DMS53 treated with DMSO at 0.1 percent for 48 hours (cell line): ENCODE data around the gene DHX9.

ENCODE experiments used
- DNase-seq: peaks from one replicate; lab custom pipeline; 2025; ENCODE audit not compliant: unreplicated experiment; lab: John Stamatoyannopoulos, UW

Gene DHX9

GRCh38 chr1:182835806-182836205 lies 3.3 kb upstream of the DHX9 start:
- DNase-seq = no peak

DNA sequence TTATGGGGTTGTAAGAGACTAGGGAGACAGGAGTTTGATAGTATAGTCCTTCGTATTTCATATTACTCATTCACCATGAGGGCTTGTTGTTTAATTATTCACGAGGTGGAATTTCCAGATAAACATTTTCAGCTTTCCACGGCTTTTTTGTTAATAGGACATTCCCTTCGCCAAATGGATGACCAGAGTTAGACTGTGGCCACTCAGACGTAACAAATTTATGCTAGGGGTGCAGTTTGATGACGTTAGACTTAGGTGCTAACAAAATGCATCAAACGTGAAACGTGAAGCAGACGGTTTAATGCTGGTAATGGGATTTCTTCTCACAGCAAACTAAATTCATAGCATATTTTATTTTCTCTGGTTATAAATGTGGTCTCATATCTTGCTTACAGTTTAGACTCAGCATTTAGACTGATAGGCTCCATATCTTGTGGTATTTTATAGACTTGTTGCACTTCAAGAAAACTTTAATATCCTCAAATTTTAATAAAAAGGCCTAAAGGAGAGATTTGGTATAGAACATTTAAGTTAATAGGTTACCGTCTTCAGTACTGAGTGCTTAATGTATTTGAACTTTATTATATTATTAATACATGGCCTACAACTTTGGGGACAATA lies 2.3 kb downstream of the DHX9 start:
- no peak for DNase-seq

- no peak for DNase-seq
These were observed 3.1 kb downstream of the DHX9 start for GRCh38 chr1:182842265-182842664.

DNA sequence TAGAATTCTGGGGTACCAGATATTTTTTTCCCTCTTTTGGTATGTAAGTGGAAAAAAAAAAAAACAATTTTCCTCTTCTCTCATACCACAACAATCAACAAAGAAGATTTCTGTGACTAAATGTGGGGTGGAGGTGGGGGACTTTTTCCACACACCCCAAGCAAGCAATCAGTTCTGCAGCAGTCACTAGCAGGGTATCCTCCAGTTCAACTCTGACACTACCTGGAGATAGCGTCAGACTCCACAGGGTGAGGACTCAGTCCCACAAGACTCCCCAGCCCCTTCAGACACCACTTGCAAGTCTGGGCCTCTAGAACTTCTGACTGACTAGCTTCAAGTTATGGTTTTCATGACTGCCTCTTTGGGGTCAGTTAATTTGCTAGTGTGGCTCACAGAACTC lies 6.2 kb downstream of the DHX9 start:
- no peak for DNase-seq

GRCh38 chr1:182845894-182846293 lies 6.7 kb downstream of the DHX9 start:
- no peak for DNase-seq

DNA sequence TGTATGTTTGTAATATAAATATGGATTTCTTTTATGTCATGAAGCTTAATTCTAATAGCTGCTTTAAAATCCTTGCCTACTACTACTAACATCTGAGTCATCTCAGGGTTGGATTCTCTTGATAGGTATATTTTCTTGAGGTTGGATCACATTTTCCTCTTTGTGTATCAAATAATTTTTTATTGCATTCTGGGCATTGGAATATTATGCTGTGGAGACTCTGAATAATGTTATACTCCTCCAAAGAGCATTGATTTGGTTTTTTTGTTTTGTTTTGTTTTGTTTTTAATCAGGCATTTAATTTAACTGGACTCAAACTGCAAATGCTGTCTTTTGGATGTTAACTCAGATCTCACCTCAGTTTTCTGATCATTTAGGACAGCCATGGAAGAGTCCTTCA lies 8.0 kb downstream of the DHX9 start:
- DNase-seq = no peak

- DNase-seq = no peak
These were observed 9.6 kb downstream of the DHX9 start for GRCh38 chr1:182848736-182849135.

DNA sequence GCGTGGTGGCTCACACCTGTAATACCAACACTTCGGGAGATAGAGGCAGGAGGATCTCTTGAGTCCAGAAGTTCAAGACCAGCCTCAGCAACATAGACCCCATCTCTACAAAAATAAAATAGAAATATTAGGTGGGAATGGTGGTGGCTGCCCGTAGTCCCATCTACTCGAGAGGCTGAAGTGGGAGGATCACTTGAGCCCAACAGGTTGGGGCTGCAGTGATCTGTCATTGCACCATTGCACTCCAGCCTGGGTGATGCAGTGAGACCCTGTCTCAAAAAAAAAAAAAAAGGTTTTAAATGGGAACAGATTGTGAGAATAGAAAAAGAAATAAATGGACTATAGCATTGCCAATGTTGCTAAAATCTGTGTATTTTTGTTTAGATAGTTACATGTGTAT lies 11.2 kb downstream of the DHX9 start:
- no peak for DNase-seq

DNA sequence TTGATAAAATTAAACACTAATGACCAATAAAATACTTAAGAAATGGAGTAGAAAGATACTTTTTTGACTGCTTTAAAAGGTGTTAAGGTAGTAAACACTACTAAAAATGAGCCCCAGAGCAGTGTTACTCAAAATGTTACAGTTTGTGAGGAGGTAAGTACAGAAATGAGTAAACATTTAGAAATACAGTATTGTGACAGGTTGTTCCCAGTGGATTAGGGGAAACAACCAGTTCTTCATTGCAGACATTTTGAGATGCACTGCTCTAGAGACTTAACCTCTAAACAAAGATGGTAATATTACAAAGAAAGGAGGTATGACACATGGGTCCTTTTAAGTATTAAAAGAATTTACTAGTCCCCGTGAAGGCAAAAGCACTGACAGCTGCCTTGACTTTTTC lies 12.7 kb downstream of the DHX9 start:
- DNase-seq = no peak

DNA sequence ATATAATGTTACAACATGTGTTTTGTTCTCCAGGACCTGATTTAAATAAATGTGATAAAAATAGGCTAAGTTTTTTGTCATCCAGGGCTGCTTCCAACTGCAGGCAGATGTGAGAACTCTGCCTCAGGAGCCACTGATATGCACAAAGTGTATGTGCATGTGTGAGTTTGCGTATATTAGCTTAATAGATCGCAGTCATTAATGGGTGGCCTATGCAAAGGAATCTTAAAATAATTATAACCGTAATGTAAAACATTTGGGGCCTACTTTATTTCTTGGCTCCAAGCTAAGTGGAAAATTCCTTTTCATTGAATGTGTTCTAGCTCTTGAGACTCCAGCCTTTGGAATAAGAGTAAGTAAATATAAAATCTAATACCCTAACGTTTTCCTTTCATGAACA lies 16.8 kb downstream of the DHX9 start:
- DNase-seq = no peak

- DNase-seq = no peak
These were observed 18.1 kb downstream of the DHX9 start for GRCh38 chr1:182857212-182857611.

- DNase-seq = no peak
These were observed 21.5 kb downstream of the DHX9 start for GRCh38 chr1:182860658-182861057.

DNA sequence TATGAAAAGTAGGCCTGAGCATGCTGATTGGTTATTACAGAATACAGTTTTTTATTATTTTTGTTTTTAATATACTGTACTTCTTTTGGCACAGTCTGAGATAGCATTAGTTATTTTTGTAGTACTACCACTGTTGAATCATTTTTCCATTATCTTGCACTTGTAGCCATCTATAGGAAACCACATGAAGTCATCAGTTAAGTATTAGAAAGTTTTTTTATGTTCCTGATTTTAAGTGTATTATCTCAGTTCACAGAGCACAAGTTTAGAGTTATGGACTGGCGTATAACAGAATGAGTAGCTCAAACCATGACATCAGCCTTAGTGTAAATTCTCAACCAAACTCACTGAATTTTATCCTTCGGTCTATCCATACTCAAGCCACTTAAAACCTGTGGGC lies 22.8 kb downstream of the DHX9 start:
- DNase-seq = no peak

DNA sequence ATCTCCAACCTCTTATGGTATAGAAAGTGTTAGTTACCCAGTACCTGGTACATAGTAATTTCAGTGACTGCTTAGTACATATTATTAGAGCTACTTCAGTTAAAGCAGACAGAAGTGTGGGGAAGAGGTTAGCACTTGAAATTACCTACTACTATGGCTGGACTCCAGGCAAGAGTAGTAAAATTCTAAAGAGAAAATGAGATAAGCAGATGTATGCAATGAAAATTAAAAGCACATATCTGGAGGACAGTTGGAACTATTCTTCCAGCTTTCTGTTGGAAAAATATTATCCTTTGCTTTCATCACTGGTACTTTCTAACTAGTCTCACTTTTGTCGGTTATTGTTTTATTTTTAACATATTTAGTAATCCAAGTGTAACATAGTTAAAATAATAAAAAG lies 23.7 kb downstream of the DHX9 start:
- no peak for DNase-seq

DNA sequence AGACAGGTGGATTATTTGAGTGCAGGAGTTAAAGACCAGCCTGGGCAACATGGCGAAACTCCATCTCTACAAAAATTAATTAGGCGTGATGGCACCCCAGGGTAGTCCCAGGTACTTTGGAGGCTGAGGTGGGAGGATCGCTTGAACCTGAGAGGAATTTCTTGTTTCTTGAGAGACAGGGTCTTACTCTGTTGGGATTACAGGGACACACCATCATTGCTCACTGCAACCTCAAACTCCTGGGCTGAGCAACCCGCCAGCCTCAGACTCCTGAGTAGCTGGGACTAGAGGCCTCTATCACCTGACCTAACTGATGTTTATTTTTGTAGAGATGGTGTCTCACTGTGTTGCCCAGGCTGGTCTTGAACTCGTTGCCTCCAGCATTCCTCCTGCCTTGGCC lies 24.8 kb downstream of the DHX9 start:
- DNase-seq = no peak

- DNase-seq = no peak
These were observed 28.7 kb downstream of the DHX9 start for GRCh38 chr1:182867861-182868260.

DNA sequence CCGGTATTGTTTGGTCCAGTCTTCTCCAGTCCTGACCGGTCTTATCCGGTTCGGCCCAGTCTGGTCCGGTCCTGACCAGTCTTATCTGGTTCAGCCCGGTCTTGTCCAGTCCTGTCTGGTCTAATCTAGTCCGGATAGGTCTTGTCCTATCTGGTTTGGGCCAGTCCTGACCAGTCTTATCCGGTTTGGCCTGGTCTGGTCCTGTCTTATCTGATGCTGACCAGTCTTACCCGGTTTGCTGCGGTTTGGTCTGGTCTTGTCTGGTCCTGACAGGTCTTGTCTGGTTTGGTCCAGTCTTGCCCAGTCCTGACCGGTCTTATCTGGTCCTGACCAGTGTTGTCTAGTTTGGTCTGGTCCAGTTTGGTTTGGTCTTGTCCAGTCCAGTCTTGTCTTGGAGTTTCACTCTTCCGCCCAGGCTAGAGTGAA lies 30.1 kb downstream of the DHX9 start:
- no peak for DNase-seq

GRCh38 chr1:182872881-182873280 lies 33.7 kb downstream of the DHX9 start:
- no peak for DNase-seq

DNA sequence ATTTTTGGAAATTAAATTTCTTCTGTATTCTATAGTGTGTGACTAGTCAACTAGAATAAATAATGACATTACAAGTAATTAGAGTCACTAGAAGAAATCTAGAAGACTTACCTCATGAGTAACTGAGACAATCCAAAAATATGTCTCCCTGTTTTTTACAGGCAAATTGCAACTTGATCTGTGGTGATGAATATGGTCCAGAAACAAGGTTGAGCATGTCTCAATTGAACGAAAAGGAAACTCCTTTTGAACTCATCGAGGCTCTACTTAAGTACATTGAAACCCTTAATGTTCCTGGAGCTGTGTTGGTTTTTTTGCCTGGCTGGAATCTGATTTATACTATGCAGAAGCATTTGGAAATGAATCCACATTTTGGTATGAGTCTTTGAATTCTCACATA lies 36.7 kb downstream of the DHX9 start:
- no peak for DNase-seq

- no peak for DNase-seq
These were observed 38.2 kb downstream of the DHX9 start for GRCh38 chr1:182877331-182877730.

- no peak for DNase-seq
These were observed 38.7 kb downstream of the DHX9 start for GRCh38 chr1:182877842-182878241.

DNA sequence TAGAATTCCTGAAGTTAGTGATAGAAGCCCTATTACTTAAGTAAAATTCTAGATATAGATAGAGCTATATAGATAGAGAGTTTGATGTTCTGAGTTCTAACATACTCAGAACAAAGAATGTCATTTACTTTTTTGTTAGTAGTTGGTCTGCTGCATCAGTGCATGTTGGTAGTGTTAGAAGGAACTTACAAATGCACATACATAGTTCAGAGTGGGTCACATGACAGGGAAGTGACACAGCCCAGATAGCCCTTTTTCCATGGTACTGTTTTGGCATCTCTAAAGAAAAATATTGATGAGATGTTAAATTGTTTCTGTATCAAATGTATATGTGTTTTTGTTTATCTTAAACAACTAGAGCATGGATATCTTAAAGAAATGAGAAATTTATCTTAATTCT lies 45.7 kb downstream of the DHX9 start:
- no peak for DNase-seq

DNA sequence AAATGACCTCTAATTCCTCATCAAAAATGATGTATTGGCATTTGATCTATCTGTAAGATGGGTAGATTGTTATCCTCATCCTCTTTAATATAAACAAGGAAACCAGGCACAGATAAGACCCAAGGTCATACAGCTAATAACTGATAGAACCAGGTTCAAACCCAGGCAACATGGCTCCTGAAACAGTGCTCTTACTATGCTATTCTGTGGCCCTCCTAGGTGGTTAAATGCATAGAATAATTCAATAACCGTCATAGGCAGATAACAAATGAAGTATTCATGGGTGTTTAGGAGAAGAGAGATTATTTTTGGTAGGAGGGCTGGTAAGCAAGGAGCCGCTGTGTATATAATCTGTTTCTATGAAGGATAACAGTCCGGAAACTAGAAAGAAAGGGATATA lies 46.4 kb downstream of the DHX9 start:
- no peak for DNase-seq

DNA sequence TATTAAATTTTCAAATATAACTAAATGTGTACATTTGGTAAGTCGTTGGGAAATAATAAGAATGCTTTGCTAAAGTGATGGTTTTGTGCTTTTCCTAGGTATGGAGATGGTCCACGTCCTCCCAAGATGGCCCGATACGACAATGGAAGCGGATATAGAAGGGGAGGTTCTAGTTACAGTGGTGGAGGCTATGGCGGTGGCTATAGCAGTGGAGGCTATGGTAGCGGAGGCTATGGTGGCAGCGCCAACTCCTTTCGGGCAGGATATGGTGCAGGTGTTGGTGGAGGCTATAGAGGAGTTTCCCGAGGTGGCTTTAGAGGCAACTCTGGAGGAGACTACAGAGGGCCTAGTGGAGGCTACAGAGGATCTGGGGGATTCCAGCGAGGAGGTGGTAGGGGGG lies 47.8 kb downstream of the DHX9 start:
- DNase-seq = no peak
